NCI-H1105 treated with DMSO at 0.1 percent for 48 hours (cell line): Measurements from ENCODE around the gene C2CD4A.
A peak's percentile ranks its signal among the peaks of the same experiment; 100 is the strongest.

Experiments used
- DNase-seq: peaks from one replicate; lab custom pipeline; 2025; lab: John Stamatoyannopoulos, UW

C2CD4A gene

GRCh38 chr15:62060113-62060895 is 6.5 kb upstream of the C2CD4A start, which contains the start of gene VPS13C:
VPS13C (minus strand) TSS chr15:62060447; CDS start chr15:62060374, 73 bp downstream.
- DNase-seq: peak; percentile 96

- no peak for DNase-seq
Measured at GRCh38 chr15:62060896-62061280, 5.9 kb upstream of the C2CD4A start.

GRCh38 chr15:62063825-62064635 is 2.7 kb upstream of the C2CD4A start:
- no peak for DNase-seq

- peak; percentile 56 for DNase-seq
Measured at GRCh38 chr15:62067448-62068044, 769 bp downstream of the C2CD4A start.

- peak; percentile 11 for DNase-seq
Measured at GRCh38 chr15:62068071-62068809, 1.5 kb downstream of the C2CD4A start.

GRCh38 chr15:62068810-62069167 is 2.0 kb downstream of the C2CD4A start:
- no peak for DNase-seq

GRCh38 chr15:62069551-62069950 is 2.8 kb downstream of the C2CD4A start:
- no peak for DNase-seq

GRCh38 chr15:62071711-62072308 is 5.0 kb downstream of the C2CD4A start:
- DNase-seq: peak; percentile 72

GRCh38 chr15:62075595-62076277 is 9.0 kb downstream of the C2CD4A start:
- peak; percentile 90 for DNase-seq

- no peak for DNase-seq
Measured at GRCh38 chr15:62079594-62079993, 12.8 kb downstream of the C2CD4A start.

- no peak for DNase-seq
Measured at GRCh38 chr15:62083194-62084154, 16.7 kb downstream of the C2CD4A start.

GRCh38 chr15:62085740-62086139 is 19.0 kb downstream of the C2CD4A start:
- DNase-seq: no peak

- no peak for DNase-seq
Measured at GRCh38 chr15:62087671-62088352, 21.0 kb downstream of the C2CD4A start.

GRCh38 chr15:62088353-62088693 is 21.5 kb downstream of the C2CD4A start:
- no peak for DNase-seq

- peak; percentile 83 for DNase-seq
Measured at GRCh38 chr15:62089616-62090015, 22.8 kb downstream of the C2CD4A start.

GRCh38 chr15:62090988-62091387 is 24.2 kb downstream of the C2CD4A start:
- DNase-seq: no peak

GRCh38 chr15:62093809-62094208 is 27.0 kb downstream of the C2CD4A start:
- no peak for DNase-seq

GRCh38 chr15:62094388-62094787 is 27.6 kb downstream of the C2CD4A start:
- DNase-seq: no peak

GRCh38 chr15:62099094-62099601 is 32.4 kb downstream of the C2CD4A start:
- no peak for DNase-seq
